ENCODE results near the gene SERPINE2.
A peak's percentile ranks its signal among the peaks of the same experiment; 100 is the strongest.

Gene SERPINE2

GRCh38 chr2:223972656-223973102 lies 66.4 kb downstream of the SERPINE2 start:
- DNase-seq (ENCODE audit: low read depth) = no peak
- TF ChIP-seq CTCF (IDR thresholded peaks at IDR 0.05; ENCODE audit: control insufficient read depth, extremely low read depth, insufficient read depth) = no peak
- no peak overlapping the region for H3K4me3 ChIP-seq (ENCODE audit: low read depth, low read length)

- no peak for DNase-seq (ENCODE audit: low read depth)
- no peak for TF ChIP-seq CTCF (IDR thresholded peaks at IDR 0.05; ENCODE audit: control insufficient read depth, extremely low read depth, insufficient read depth)
- H3K4me3 ChIP-seq (ENCODE audit: low read depth, low read length) = no peak overlapping the region
These were observed 67.4 kb downstream of the SERPINE2 start for GRCh38 chr2:223971731-223972130.

GRCh38 chr2:223970343-223971128 lies 68.5 kb downstream of the SERPINE2 start:
- H3K4me3 ChIP-seq (ENCODE audit: low read depth, low read length) = no peak overlapping the region
- DNase-seq (ENCODE audit: low read depth) = no peak
- peak; percentile 82 for TF ChIP-seq CTCF (IDR thresholded peaks at IDR 0.05; ENCODE audit: control insufficient read depth, extremely low read depth, insufficient read depth)

GRCh38 chr2:223969856-223970255 lies 69.2 kb downstream of the SERPINE2 start:
- TF ChIP-seq CTCF (IDR thresholded peaks at IDR 0.05; ENCODE audit: control insufficient read depth, extremely low read depth, insufficient read depth) = no peak
- DNase-seq (ENCODE audit: low read depth) = no peak
- no peak overlapping the region for H3K4me3 ChIP-seq (ENCODE audit: low read depth, low read length)

- no peak overlapping the region for H3K4me3 ChIP-seq (ENCODE audit: low read depth, low read length)
- DNase-seq (ENCODE audit: low read depth) = no peak
These were observed 69.8 kb downstream of the SERPINE2 start for GRCh38 chr2:223969315-223969714.

GRCh38 chr2:223967981-223968380 lies 71.1 kb downstream of the SERPINE2 start:
- DNase-seq (ENCODE audit: low read depth) = no peak
- H3K4me3 ChIP-seq (ENCODE audit: low read depth, low read length) = no peak overlapping the region
- no peak for TF ChIP-seq CTCF (IDR thresholded peaks at IDR 0.05; ENCODE audit: control insufficient read depth, extremely low read depth, insufficient read depth)

More at GRCh38 chr2:223969315-223969714, 69.8 kb downstream of the SERPINE2 start:
- TF ChIP-seq CTCF (IDR thresholded peaks at IDR 0.05; ENCODE audit: control insufficient read depth, extremely low read depth, insufficient read depth) = no peak

- DNase-seq (ENCODE audit: low read depth) = no peak
- H3K4me3 ChIP-seq (ENCODE audit: low read depth, low read length) = no peak overlapping the region
- no peak for TF ChIP-seq CTCF (IDR thresholded peaks at IDR 0.05; ENCODE audit: control insufficient read depth, extremely low read depth, insufficient read depth)
These were observed 79.4 kb downstream of the SERPINE2 start for GRCh38 chr2:223959688-223960087.
